DND-41 (cell line): ENCODE measurements around the gene SLC30A1.

Experiments
- ATAC-seq: fragments of 200-7000 bp; cut with Tn5 transposase; 3 replicates; pipeline ENCODE4 v1.9.1; 2021; ENCODE audit warnings: low read depth; ENCODE audit not compliant: insufficient read depth
- DNase-seq: peaks from one replicate; pipeline ENCODE4 v3.0.0-alpha.2; 2020
- H2AFZ ChIP-seq: 2 replicates; pipeline ENCODE4 v1.6.0; 2012; ENCODE audit warnings: low read depth, low read length
- H3K27ac ChIP-seq: 2 replicates; pipeline ENCODE4 v1.5.1; 2012; ENCODE audit warnings: low read length, inconsistent platforms
- H3K27me3 ChIP-seq: fragments of 200-600 bp; sonication (generic); 2 replicates; pipeline ENCODE4 v1.6.0; 2012; ENCODE audit warnings: low read length, mild to moderate bottlenecking, inconsistent platforms; ENCODE audit not compliant: insufficient read depth, poor library complexity
- H3K36me3 ChIP-seq: 2 replicates; pipeline ENCODE4 v1.5.1; 2012; ENCODE audit warnings: low read length, inconsistent platforms; ENCODE audit not compliant: insufficient read depth
- H3K4me1 ChIP-seq: 2 replicates; pipeline ENCODE4 v1.5.1; 2012; ENCODE audit warnings: mild to moderate bottlenecking, low read length; ENCODE audit not compliant: insufficient read depth
- H3K4me2 ChIP-seq: 2 replicates; pipeline ENCODE4 v1.6.0; 2012; ENCODE audit warnings: mild to moderate bottlenecking, moderate library complexity, low read length, inconsistent platforms; ENCODE audit not compliant: insufficient read depth
- H3K4me3 ChIP-seq, 2 experiments: fragments of 200-600 bp in 1 of 2; shearing (Covaris generic) in 1 of 2; 2 replicates each; pipeline ENCODE4 v1.5.1; 2012 to 2016; ENCODE audit warnings: inconsistent platforms in 2 of 2, low read length in 2 of 2, mild to moderate bottlenecking in 2 of 2, low read depth in 1 of 2, moderate library complexity in 1 of 2
- H3K79me2 ChIP-seq: 2 replicates; pipeline ENCODE4 v1.6.0; 2012; ENCODE audit warnings: low read length, inconsistent platforms; ENCODE audit not compliant: insufficient read depth
- H3K9ac ChIP-seq: 2 replicates; pipeline ENCODE4 v1.6.0; 2012; ENCODE audit warnings: low read depth, mild to moderate bottlenecking, inconsistent platforms, low read length, moderate library complexity
- H3K9me3 ChIP-seq: 2 replicates; pipeline ENCODE4 v1.5.1; 2012; ENCODE audit warnings: low read length, moderate library complexity, mild to moderate bottlenecking, inconsistent platforms; ENCODE audit not compliant: insufficient read depth, severe bottlenecking
- H4K20me1 ChIP-seq: 2 replicates; pipeline ENCODE4 v1.6.0; 2012; ENCODE audit warnings: low read length; ENCODE audit not compliant: insufficient read depth
- CTCF ChIP-seq: IDR thresholded peaks from 2 replicates; pipeline ENCODE4 v1.5.1; 2012; ENCODE audit warnings: borderline replicate concordance, low read length, moderate library complexity, mild to moderate bottlenecking; ENCODE audit not compliant: poor library complexity, severe bottlenecking; ENCODE audit errors: extremely low read depth
- EZH2 ChIP-seq: IDR thresholded peaks from 3 replicates; pipeline ENCODE4 v1.6.1; 2012; ENCODE audit warnings: borderline replicate concordance, low read depth, mild to moderate bottlenecking, moderate library complexity, low read length, inconsistent platforms; ENCODE audit not compliant: severe bottlenecking

The SLC30A1 gene

GRCh38 chr1:211606332-211606913 is 27.5 kb upstream of the SLC30A1 start:
- Histone ChIP-seq H3K9me3 (no peaks in the 10 kb centered on the region), H3K79me2 (no peaks in the 10 kb centered on the region), H3K4me2 (no peak overlapping the region), H3K27ac (no peak overlapping the region), H3K36me3 (no peaks in the 10 kb centered on the region), H3K4me3 (no peak overlapping the region), H2AFZ (no peak overlapping the region), H4K20me1 (no peaks in the 10 kb centered on the region), H3K27me3 (peaks cover 14% of the 10 kb centered on the region), H3K4me1 (no peaks in the 10 kb centered on the region), H3K9ac (no peak overlapping the region)
- TF ChIP-seq CTCF: no peak
- TF ChIP-seq EZH2: no peak
- no peak for DNase-seq
- no peak for ATAC-seq

DNA sequence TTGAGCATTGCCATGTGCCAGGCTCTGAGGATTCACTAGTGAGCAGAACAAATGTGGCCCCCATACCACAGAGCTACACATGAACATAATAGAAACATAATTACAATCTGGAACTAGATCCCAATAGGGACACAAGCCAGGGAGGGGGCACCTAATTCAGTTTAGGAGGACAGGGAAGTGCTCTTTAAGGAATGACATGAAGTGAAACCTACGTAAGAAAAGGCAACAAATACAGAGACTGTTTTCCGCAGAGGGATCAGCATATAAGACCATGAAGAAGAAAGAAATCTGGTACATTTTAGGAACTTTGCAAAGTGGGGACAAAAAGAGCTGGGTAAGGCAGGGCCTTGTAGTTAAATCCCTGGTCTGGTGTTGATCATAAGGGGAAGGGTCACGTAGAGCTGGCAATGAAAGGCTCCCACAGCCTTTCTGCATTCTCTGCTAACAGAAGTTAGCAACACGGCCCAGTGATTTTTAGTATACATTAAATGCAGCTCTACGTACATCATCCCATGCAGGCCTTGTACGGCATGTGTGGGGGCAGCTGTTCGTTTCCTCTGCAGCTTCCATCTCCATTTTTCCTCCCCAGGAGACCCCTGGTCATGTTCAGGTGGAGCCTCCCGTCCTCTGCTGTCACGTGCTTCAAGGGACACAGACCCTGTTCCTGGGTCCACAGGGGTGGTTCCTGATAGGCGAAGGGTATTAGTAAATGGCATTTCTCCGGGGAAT is 26.8 kb upstream of the SLC30A1 start:
- TF ChIP-seq CTCF: no peak
- TF ChIP-seq EZH2: no peak
- H2AFZ ChIP-seq: no peak overlapping the region
- no peak overlapping the region for H3K27ac ChIP-seq
- H3K36me3 ChIP-seq: no peaks in the 10 kb centered on the region
- ATAC-seq: no peak
- no peaks in the 10 kb centered on the region for H3K79me2 ChIP-seq
- H3K27me3 ChIP-seq: peaks cover 17% of the 10 kb centered on the region
- H3K9ac ChIP-seq: no peak overlapping the region
- no peaks in the 10 kb centered on the region for H3K4me1 ChIP-seq
- DNase-seq: no peak
- no peak overlapping the region for H3K4me2 ChIP-seq
- no peaks in the 10 kb centered on the region for H3K9me3 ChIP-seq
- H4K20me1 ChIP-seq: no peaks in the 10 kb centered on the region
- no peak overlapping the region for H3K4me3 ChIP-seq

DNA sequence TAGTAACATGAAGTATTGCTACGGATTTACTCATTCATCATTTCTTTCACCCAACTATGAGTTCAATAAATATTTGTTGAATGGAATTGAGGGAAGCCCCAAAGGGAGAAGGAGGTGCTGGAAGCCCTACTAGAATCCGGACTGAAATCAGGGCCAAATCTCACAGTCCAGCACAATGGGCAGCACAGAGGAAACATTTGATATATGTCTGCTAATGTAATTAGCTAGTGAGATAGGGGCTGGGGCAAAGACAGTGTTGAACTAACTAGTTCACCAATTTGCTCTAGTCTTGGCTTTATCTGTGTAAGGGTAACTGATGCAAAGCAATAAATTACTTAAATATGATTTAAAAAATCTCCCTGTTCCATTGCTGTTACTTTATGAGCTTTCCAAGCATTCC is 26.1 kb upstream of the SLC30A1 start:
- Histone ChIP-seq H3K4me1 (no peaks in the 10 kb centered on the region), H3K4me2 (no peak overlapping the region), H3K9ac (no peak overlapping the region), H3K27ac (no peak overlapping the region), H3K27me3 (peaks cover 17% of the 10 kb centered on the region), H3K4me3 (no peak overlapping the region), H3K9me3 (no peaks in the 10 kb centered on the region), H3K79me2 (no peaks in the 10 kb centered on the region), H2AFZ (no peak overlapping the region), H3K36me3 (no peaks in the 10 kb centered on the region), H4K20me1 (no peaks in the 10 kb centered on the region)
- no peak for ATAC-seq
- TF ChIP-seq CTCF (no peak), EZH2 (no peak)
- no peak for DNase-seq
